HepG2 (cell line): ENCODE results near the gene MASP2.

Experiments used
- CREB1 ChIP-seq, 2 experiments: fragments of 450-650 bp in 1 of 2; IDR thresholded peaks; 2 replicates each; pipeline ENCODE4 v1.6.1; 2016 to 2017; ENCODE audit warnings: control low read depth in 1 of 2, mild to moderate bottlenecking in 1 of 2, missing compliant biosample characterization in 1 of 2, missing genetic modification characterization in 1 of 2
- CREBL2 ChIP-seq: sonication (generic); formaldehyde crosslinking; IDR thresholded peaks from 2 replicates; pipeline ENCODE4 v1.8.1; 2023; ENCODE audit warnings: missing genetic modification reagents, mild to moderate bottlenecking, borderline replicate concordance
- CTCF ChIP-seq: sonication (generic); formaldehyde crosslinking; IDR thresholded peaks from 2 replicates; pipeline ENCODE4 v1.5.0; 2020; ENCODE audit warnings: mild to moderate bottlenecking, missing genetic modification reagents, moderate library complexity
- EZH2 ChIP-seq: conservative IDR thresholded peaks from 2 replicates; pipeline ENCODE4 v1.6.1; 2012; ENCODE audit warnings: mild to moderate bottlenecking, low read depth, low read length, moderate library complexity
- NFE2L2 ChIP-seq: fragments of 150-350 bp; IDR thresholded peaks from 2 replicates; pipeline ENCODE4 v1.6.1; 2014; ENCODE audit warnings: low read length
- NFKB2 ChIP-seq: sonication (generic); formaldehyde crosslinking; IDR thresholded peaks from 2 replicates; pipeline ENCODE4 v1.4.0; 2020; ENCODE audit warnings: missing genetic modification reagents, borderline replicate concordance
- NR2C2 ChIP-seq: sonication (generic); formaldehyde crosslinking; IDR thresholded peaks from 2 replicates; pipeline ENCODE4 v1.4.0; 2020; ENCODE audit warnings: missing genetic modification reagents, mild to moderate bottlenecking, moderate library complexity, borderline replicate concordance
- PAX8 ChIP-seq: sonication (generic); formaldehyde crosslinking; IDR thresholded peaks from 2 replicates; pipeline ENCODE4 v1.8.0; 2022; ENCODE audit warnings: mild to moderate bottlenecking, missing genetic modification reagents, borderline replicate concordance
- POLR2A ChIP-seq, 2 experiments: IDR thresholded peaks; 2 replicates each; pipeline ENCODE4 v1.6.1; 2011; ENCODE audit warnings: low read depth in 2 of 2, low read length in 2 of 2, mild to moderate bottlenecking in 1 of 2, moderate library complexity in 1 of 2; ENCODE audit not compliant: insufficient read depth in 1 of 2
- RBFOX2 ChIP-seq: fragments of 200-400 bp; formaldehyde crosslinking; IDR thresholded peaks from 2 replicates; pipeline ENCODE4 v1.6.1; 2017; ENCODE audit warnings: low read depth, mild to moderate bottlenecking, low read length
- ZNF564 ChIP-seq: sonication (generic); formaldehyde crosslinking; IDR thresholded peaks from 2 replicates; pipeline ENCODE4 v1.8.1; 2023; ENCODE audit warnings: mild to moderate bottlenecking, missing genetic modification reagents

GRCh38 chr1:11025618-11026017, 21.4 kb downstream of the MASP2 start:
- no peak; the same call in 1 of the 2 replicates for TF ChIP-seq RBFOX2
- TF ChIP-seq NFE2L2 = no peak
- TF ChIP-seq ZNF564 (CRISPR knock-in tag) = no peak
- no peak for TF ChIP-seq NFKB2 (CRISPR knock-in tag)
- TF ChIP-seq POLR2A (IDR thresholded peaks at IDR 0.05; ENCODE audit: insufficient read depth in 1 of 2, low read depth in 2 of 2, low read length in 2 of 2) = no peak
- no peak for TF ChIP-seq PAX8 (CRISPR knock-in tag)
- no peak for TF ChIP-seq CREBL2 (CRISPR knock-in tag)
- TF ChIP-seq EZH2 = no peak
- no peak for TF ChIP-seq CTCF (CRISPR knock-in tag)
- no peak for TF ChIP-seq CREB1 (IDR thresholded peaks at IDR 0.05)
- TF ChIP-seq CREB1 (CRISPR knock-in tag; IDR thresholded peaks at IDR 0.05) = no peak
- TF ChIP-seq NR2C2 (CRISPR knock-in tag) = no peak
